H9 (cell line): Measurements from ENCODE around the gene C18orf54. TPM values are rescaled to one million over a fixed set of nuclear protein-coding genes. Genes with fewer than 3 reads are reported as not detected.

Source experiments
- DNase-seq: peaks from one replicate; pipeline ENCODE4 v3.0.0-alpha.2; 2017
- H2AFZ ChIP-seq: one replicate; pipeline ENCODE4 v1.6.1; 2013; ENCODE audit warnings: mild to moderate bottlenecking, low read length, control low read depth, moderate library complexity
- H2AK5ac ChIP-seq: 2 replicates; pipeline ENCODE4 v1.6.1; 2013; ENCODE audit warnings: low read length, control low read depth, mixed read lengths; ENCODE audit not compliant: insufficient read length
- H2BK120ac ChIP-seq: one replicate; pipeline ENCODE4 v1.6.1; 2013; ENCODE audit warnings: low read depth, mild to moderate bottlenecking, low read length, control low read depth, inconsistent platforms; ENCODE audit not compliant: poor library complexity, severe bottlenecking
- H2BK12ac ChIP-seq: 2 replicates; pipeline ENCODE4 v1.6.1; 2013; ENCODE audit warnings: low read length, control low read depth, mixed read lengths, low read depth; ENCODE audit not compliant: insufficient read length
- H2BK15ac ChIP-seq: 2 replicates; pipeline ENCODE4 v1.6.1; 2013; ENCODE audit warnings: low read depth, low read length, control low read depth
- H2BK20ac ChIP-seq: one replicate; pipeline ENCODE4 v1.6.1; 2013; ENCODE audit warnings: low read depth, mild to moderate bottlenecking, low read length, control low read depth, inconsistent platforms; ENCODE audit not compliant: poor library complexity, severe bottlenecking
- H2BK5ac ChIP-seq: 2 replicates; pipeline ENCODE4 v1.6.1; 2013; ENCODE audit warnings: low read length, control low read depth, mixed read lengths; ENCODE audit not compliant: insufficient read length
- H3K14ac ChIP-seq: 2 replicates; pipeline ENCODE4 v1.6.1; 2013; ENCODE audit warnings: low read length, control low read depth; ENCODE audit not compliant: insufficient read depth
- H3K18ac ChIP-seq: 2 replicates; pipeline ENCODE4 v1.6.1; 2013; ENCODE audit warnings: low read depth, mild to moderate bottlenecking, mixed read lengths, low read length, control low read depth; ENCODE audit not compliant: insufficient read length
- H3K23ac ChIP-seq: 2 replicates; pipeline ENCODE4 v1.6.1; 2013; ENCODE audit warnings: low read length, control low read depth, mixed read lengths, low read depth; ENCODE audit not compliant: insufficient read length
- H3K23me2 ChIP-seq: 2 replicates; pipeline ENCODE4 v1.6.1; 2013; ENCODE audit warnings: low read depth, mild to moderate bottlenecking, mixed read lengths, low read length, control low read depth; ENCODE audit not compliant: insufficient read length, poor library complexity, severe bottlenecking
- H3K27ac ChIP-seq: 2 replicates; pipeline ENCODE4 v1.5.1; 2013; ENCODE audit warnings: low read length, control low read depth, mixed read lengths, low read depth; ENCODE audit not compliant: insufficient read length
- H3K27me3 ChIP-seq: 2 replicates; pipeline ENCODE4 v1.6.1; 2013; ENCODE audit warnings: low read length, control low read depth, inconsistent platforms; ENCODE audit not compliant: insufficient read depth
- H3K4ac ChIP-seq: 2 replicates; pipeline ENCODE4 v1.6.1; 2013; ENCODE audit warnings: low read depth, mild to moderate bottlenecking, control low read depth, inconsistent platforms, low read length, moderate library complexity
- H3K4me1 ChIP-seq: 2 replicates; pipeline ENCODE4 v1.6.1; 2013; ENCODE audit warnings: low read length, control low read depth, inconsistent platforms; ENCODE audit not compliant: insufficient read depth
- H3K4me2 ChIP-seq: 2 replicates; pipeline ENCODE4 v1.6.1; 2013; ENCODE audit warnings: low read length, control low read depth, mixed read lengths; ENCODE audit not compliant: insufficient read length, insufficient read depth
- H3K56ac ChIP-seq: 2 replicates; pipeline ENCODE4 v1.6.1; 2013; ENCODE audit warnings: low read depth, mild to moderate bottlenecking, mixed read lengths, low read length, control low read depth; ENCODE audit not compliant: insufficient read length
- H3K79me1 ChIP-seq: 2 replicates; pipeline ENCODE4 v1.6.1; 2013; ENCODE audit warnings: low read depth, mild to moderate bottlenecking, moderate library complexity, low read length, control low read depth, inconsistent platforms; ENCODE audit not compliant: insufficient read depth, poor library complexity, severe bottlenecking
- H3K79me2 ChIP-seq: 2 replicates; pipeline ENCODE4 v1.6.1; 2013; ENCODE audit warnings: low read length, control low read depth, inconsistent platforms; ENCODE audit not compliant: insufficient read depth
- H3K9ac ChIP-seq: 2 replicates; pipeline ENCODE4 v1.6.1; 2013; ENCODE audit warnings: low read length, control low read depth, mixed read lengths; ENCODE audit not compliant: insufficient read length; ENCODE audit errors: extremely low read depth
- H3K9me3 ChIP-seq: one replicate; pipeline ENCODE4 v1.6.1; 2013; ENCODE audit warnings: low read depth, low read length, inconsistent platforms; ENCODE audit not compliant: control insufficient read depth
- H3T11ph ChIP-seq: one replicate; pipeline ENCODE4 v1.6.1; 2013; ENCODE audit warnings: mild to moderate bottlenecking, low read length, control low read depth, inconsistent platforms
- H4K20me1 ChIP-seq: one replicate; pipeline ENCODE4 v1.6.1; 2013; ENCODE audit not compliant: control insufficient read depth, insufficient read length, insufficient read depth
- H4K5ac ChIP-seq: 2 replicates; pipeline ENCODE4 v1.6.1; 2013; ENCODE audit warnings: low read depth, mild to moderate bottlenecking, mixed read lengths, low read length, control low read depth; ENCODE audit not compliant: insufficient read length
- H4K8ac ChIP-seq: replicated peaks from 2 replicates; pipeline ENCODE4 v1.6.1; 2013; ENCODE audit warnings: low read length, control low read depth, mixed read lengths, low read depth; ENCODE audit not compliant: insufficient read length
- H4K91ac ChIP-seq: 2 replicates; pipeline ENCODE4 v1.6.1; 2013; ENCODE audit warnings: low read depth, mild to moderate bottlenecking, moderate library complexity, mixed read lengths, low read length, control low read depth; ENCODE audit not compliant: insufficient read length
- H3K27ac Mint-ChIP-seq, 3 experiments: 2 replicates in 2 of 3; 3 replicates in 1 of 3; pipeline ENCODE4 v1.8.0; 2020 to 2021; ENCODE audit warnings: mixed read lengths in 3 of 3, mild to moderate bottlenecking in 1 of 3, moderate library complexity in 1 of 3
- H3K27me3 Mint-ChIP-seq: 2 replicates; pipeline ENCODE4 v1.8.0; 2021; ENCODE audit warnings: low read depth, mild to moderate bottlenecking, moderate library complexity, mixed read lengths
- H3K36me3 Mint-ChIP-seq, 3 experiments: 2 replicates in 2 of 3; 3 replicates in 1 of 3; pipeline ENCODE4 v1.8.0; 2020 to 2021; ENCODE audit warnings: low read depth in 3 of 3, mixed read lengths in 3 of 3; ENCODE audit not compliant: insufficient read depth in 1 of 3
- H3K4me1 Mint-ChIP-seq, 2 experiments: 2 replicates each; pipeline ENCODE4 v1.8.0; 2020; ENCODE audit warnings: mixed read lengths in 2 of 2
- H3K4me3 Mint-ChIP-seq, 2 experiments: 2 replicates in 1 of 2; 3 replicates in 1 of 2; pipeline ENCODE4 v1.8.0; 2020 to 2021; ENCODE audit warnings: mild to moderate bottlenecking in 2 of 2, mixed read lengths in 2 of 2, moderate library complexity in 1 of 2
- H3K9me3 Mint-ChIP-seq, 2 experiments: 2 replicates in 1 of 2; 3 replicates in 1 of 2; pipeline ENCODE4 v1.8.0; 2020; ENCODE audit warnings: mild to moderate bottlenecking in 2 of 2, mixed read lengths in 2 of 2, moderate library complexity in 1 of 2
- WGBS: extraction: QIAGEN DNeasy Blood & Tissue Kit; methylation state at CpG from one replicate; pipeline ENCODE4 v1.1.7; 2013; ENCODE audit warnings: missing lambda C conversion rate, low lambda C conversion rate, mixed read lengths; ENCODE audit not compliant: insufficient read length; ENCODE audit errors: extremely low coverage; 5-methylcytosine and 5-hydroxymethylcytosine counted together
- total RNA-seq: library from RNA; stranded (reverse); gene quantifications from 2 replicates; pipeline ENCODE4 v1.2.1, GENCODE V29; 2021
- TF ChIP-seq, protein P1 (sequence below): fragments of 200-600 bp; sonication (generic); conservative IDR thresholded peaks from 3 replicates; pipeline ENCODE4 v1.8.0; 2021; ENCODE audit warnings: antibody characterized with exemption, mild to moderate bottlenecking

The C18orf54 gene
- total RNA-seq, 1 experiment from 2014 or later: 21.6 TPM

DNA sequence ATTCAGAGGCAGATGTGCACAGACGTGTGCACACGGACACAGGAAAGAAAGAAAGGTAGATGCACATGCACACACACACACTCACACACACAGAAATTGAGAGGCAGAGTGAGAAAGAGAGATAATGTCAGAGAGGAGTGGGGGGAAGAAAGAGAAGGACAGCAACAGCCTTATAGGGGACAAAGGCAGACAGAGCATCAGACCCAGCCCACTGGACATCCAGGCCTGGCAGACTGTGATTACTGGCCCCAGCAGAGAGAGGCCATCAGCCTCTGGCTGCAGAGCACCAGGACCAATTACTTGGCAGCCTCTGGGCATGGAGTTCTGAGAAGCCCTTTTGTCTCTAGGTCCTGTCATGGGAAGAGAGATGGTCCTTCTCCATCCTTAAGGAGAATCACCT is 66.1 kb downstream of the C18orf54 start:
- no peak overlapping the region for H2BK5ac ChIP-seq
- no peak overlapping the region for H2BK120ac ChIP-seq
- no peaks in the 10 kb centered on the region for H3K79me1 ChIP-seq
- H3K9me3 ChIP-seq: no peaks in the 10 kb centered on the region
- Mint-ChIP-seq H3K4me3 (no peak overlapping the region), H3K27me3 (no peaks in the 10 kb centered on the region), H3K36me3 (no peaks in the 10 kb centered on the region), H3K4me1 (peaks cover 0 to 8% of the 10 kb centered on the region in 2 experiments; a peak in 1 of 4 replicates), H3K27ac (no peak overlapping the region), H3K9me3 (no peaks in the 10 kb centered on the region)
- no peaks in the 10 kb centered on the region for H4K20me1 ChIP-seq
- H4K91ac ChIP-seq: no peak overlapping the region
- H4K8ac ChIP-seq: no peak overlapping the region
- H2BK20ac ChIP-seq: no peak overlapping the region
- no peak overlapping the region for H3K27ac ChIP-seq
- no peaks in the 10 kb centered on the region for H3K79me2 ChIP-seq
- TF ChIP-seq, protein P1, sequence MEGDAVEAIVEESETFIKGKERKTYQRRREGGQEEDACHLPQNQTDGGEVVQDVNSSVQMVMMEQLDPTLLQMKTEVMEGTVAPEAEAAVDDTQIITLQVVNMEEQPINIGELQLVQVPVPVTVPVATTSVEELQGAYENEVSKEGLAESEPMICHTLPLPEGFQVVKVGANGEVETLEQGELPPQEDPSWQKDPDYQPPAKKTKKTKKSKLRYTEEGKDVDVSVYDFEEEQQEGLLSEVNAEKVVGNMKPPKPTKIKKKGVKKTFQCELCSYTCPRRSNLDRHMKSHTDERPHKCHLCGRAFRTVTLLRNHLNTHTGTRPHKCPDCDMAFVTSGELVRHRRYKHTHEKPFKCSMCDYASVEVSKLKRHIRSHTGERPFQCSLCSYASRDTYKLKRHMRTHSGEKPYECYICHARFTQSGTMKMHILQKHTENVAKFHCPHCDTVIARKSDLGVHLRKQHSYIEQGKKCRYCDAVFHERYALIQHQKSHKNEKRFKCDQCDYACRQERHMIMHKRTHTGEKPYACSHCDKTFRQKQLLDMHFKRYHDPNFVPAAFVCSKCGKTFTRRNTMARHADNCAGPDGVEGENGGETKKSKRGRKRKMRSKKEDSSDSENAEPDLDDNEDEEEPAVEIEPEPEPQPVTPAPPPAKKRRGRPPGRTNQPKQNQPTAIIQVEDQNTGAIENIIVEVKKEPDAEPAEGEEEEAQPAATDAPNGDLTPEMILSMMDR: no peak
- H3K4me1 ChIP-seq: no peaks in the 10 kb centered on the region; the same call in 1 of the 2 replicates
- H3K4ac ChIP-seq: no peak overlapping the region
- no peak overlapping the region for H3K14ac ChIP-seq
- no peak overlapping the region for H3K9ac ChIP-seq
- no peak overlapping the region for H2BK15ac ChIP-seq
- DNase-seq: no peak
- H3K23ac ChIP-seq: no peak overlapping the region
- H2AFZ ChIP-seq: no peak overlapping the region
- no peak overlapping the region for H2AK5ac ChIP-seq
- no peak overlapping the region for H3T11ph ChIP-seq
- no peak overlapping the region for H3K18ac ChIP-seq
- no peaks in the 10 kb centered on the region for H3K27me3 ChIP-seq
- no CpG with 5 or more reads among the region's 2 CpGs for whole genome bisulfite sequencing
- no peak overlapping the region for H3K4me2 ChIP-seq
- no peak overlapping the region for H4K5ac ChIP-seq
- no peak overlapping the region for H2BK12ac ChIP-seq
- H3K23me2 ChIP-seq: no peaks in the 10 kb centered on the region
- no peak overlapping the region for H3K56ac ChIP-seq
